ENCODE results near the gene C19orf25.

Gene C19orf25

DNA sequence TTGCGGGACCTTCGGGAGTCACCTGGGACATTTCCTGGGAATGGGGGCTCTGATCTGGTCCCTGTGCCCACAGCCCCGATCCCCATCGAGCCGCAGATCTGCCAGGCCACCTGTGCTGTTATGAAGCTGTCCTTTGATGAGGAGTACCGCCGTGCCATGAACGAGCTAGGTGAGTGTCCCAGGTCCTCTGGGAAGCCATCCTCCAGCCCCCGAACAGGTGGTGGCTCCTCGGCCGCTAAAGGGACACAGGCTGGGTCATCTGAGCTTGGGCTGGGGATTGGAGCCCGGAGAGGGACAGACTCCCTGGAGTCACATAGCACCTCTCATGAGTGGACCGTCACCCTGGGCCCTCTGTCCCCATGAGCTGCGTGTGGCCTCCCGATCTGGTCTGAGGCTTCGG, 21.1 kb downstream of the C19orf25 start:
- H3K4me1 Mint-ChIP-seq: peaks cover 9% of the 10 kb centered on the region
- no peaks in the 10 kb centered on the region for H3K36me3 Mint-ChIP-seq (ENCODE audit: low read depth)
- no peak overlapping the region for H3K27ac Mint-ChIP-seq
- no peak for DNase-seq
- no peaks in the 10 kb centered on the region for H3K9me3 Mint-ChIP-seq
- H3K4me3 Mint-ChIP-seq: no peak overlapping the region
- peaks cover 37% of the 10 kb centered on the region for H3K27me3 Mint-ChIP-seq
- ATAC-seq: no peak

DNA sequence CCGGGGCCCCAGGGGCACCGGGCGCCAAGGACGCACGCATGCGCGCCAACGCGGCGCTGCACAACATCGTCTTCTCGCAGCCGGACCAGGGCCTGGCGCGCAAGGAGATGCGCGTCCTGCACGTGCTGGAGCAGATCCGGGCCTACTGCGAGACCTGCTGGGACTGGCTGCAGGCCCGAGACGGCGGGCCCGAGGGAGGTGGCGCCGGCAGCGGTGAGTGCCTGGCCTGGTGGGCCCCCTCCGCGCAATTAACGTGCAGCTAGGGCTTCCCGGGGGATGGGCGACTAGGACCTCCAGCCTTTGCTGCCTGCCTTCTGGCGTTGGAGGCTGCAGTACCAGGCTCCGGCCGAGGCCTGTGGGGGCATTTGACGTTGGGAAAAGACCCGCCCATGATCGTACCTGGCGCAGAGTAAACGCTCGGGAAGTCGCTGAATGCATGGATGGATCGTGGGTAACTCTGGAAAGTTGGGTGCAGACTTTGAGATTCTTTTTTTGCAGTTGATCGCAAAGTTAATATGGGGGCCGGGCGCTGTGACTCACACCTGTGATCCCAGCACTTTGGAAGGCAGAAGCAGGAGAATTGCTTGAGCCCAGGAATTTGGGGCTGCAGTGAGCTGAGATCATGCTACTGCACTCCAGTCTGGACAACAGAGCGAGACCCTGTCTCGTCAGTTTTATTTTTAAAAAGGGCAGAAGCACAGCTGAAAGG, 21.8 kb downstream of the C19orf25 start:
- Mint-ChIP-seq H3K9me3 (no peaks in the 10 kb centered on the region), H3K36me3 (ENCODE audit: low read depth) (no peaks in the 10 kb centered on the region), H3K4me1 (peaks cover 9% of the 10 kb centered on the region), H3K4me3 (no peak overlapping the region), H3K27me3 (peaks cover 43% of the 10 kb centered on the region), H3K27ac (no peak overlapping the region)
- DNase-seq (no peak), ATAC-seq (no peak)

DNA sequence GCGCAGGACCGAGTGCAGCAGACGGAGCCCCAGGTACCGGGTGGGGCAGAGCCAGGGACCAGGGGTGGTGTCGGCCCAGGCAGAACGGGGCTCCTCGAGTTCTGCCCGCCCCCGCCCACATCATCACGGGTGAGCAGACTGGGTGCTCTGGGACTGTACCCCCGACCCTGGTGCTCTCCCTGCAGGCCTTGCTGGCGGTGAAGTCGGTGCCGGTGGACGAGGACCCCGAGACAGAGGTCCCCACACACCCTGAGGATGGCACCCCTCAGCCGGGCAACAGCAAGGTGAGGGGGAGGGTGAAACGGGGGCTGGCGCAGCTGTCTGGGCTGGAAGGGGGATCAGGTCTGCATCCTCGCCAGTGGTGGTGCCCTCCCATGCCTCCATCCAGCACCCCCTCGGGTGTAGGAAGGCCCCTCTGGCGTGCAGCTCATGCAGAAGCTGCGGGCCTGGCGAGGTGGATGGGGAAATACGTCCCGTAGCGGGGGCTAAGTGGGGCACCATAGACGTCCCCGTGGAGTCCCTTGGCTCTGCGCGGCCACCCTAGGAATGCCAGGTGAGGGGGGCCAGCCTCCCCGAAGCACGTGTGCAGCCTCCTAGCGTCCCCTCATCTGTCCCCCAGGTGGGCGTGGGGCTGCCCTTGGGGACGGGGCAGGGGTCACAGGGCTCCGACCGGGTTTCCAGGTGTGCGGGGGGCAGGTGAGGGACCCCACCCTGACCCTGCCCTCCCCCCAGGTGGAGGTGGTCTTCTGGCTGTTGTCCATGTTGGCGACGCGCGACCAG, 22.7 kb downstream of the C19orf25 start:
- Mint-ChIP-seq H3K36me3 (ENCODE audit: low read depth) (no peaks in the 10 kb centered on the region), H3K4me1 (peaks cover 9% of the 10 kb centered on the region), H3K27me3 (peaks cover 44% of the 10 kb centered on the region), H3K9me3 (no peaks in the 10 kb centered on the region), H3K4me3 (no peak overlapping the region), H3K27ac (no peak overlapping the region)
- ATAC-seq: no peak
- no peak for DNase-seq

DNA sequence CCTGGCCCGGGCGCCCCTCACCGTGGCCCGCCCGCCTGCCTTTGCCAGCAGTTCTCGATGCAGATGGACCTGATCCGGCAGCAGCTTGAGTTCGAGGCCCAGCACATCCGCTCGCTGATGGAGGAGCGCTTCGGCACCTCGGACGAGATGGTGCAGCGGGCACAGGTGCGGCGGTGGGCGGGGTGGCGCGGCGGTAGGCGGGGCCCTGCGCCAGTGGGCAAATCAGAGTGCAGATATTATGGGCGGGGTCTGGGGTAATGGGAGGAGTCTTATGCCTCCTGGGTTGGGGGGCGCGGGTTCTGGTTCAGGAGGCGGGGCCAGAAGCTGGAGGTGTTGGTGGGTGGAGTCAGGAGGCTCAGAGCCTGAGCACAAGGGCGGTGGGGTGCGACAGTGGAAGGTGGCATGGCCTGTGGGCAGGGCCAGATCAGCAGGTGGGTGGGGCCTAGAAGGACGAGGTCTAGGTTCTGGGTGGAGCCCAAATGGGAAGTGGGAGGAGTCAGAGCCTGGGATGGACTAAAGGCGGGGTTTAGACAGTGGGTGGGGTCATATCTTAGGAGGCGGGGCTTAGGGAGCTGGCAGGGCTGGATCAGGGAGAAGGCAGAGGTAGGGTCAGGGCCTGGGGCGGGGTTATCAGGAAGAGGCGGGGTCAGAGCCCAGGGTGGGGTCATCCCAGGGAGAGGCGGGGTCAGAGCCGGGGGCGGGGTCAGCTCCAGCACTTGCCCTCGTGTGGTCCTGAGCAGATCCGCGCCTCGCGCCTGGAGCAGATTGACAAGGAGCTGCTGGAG, 23.5 kb downstream of the C19orf25 start:
- Mint-ChIP-seq H3K27ac (no peak overlapping the region), H3K27me3 (peaks cover 51% of the 10 kb centered on the region), H3K4me1 (peaks cover 12% of the 10 kb centered on the region), H3K36me3 (ENCODE audit: low read depth) (no peaks in the 10 kb centered on the region), H3K4me3 (no peak overlapping the region), H3K9me3 (no peaks in the 10 kb centered on the region)
- ATAC-seq: peak; percentile 58
- DNase-seq: peak; percentile 60

DNA sequence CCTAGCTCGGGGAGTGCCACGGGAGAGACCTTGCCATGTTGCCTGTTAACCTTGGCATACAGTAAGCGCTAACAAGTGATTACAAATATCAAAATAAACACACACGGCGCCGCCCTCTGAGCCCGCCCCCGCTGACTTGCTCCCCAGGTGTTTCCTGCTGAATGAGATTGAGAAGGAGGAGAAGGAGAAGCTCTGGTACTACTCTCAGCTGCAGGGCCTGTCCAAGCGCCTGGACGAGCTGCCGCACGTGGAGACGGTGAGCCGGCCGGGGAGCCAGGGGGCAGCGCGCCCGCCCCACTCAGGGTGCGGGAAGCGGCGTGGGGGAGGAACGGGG, 24.0 kb downstream of the C19orf25 start:
- DNase-seq (no peak), ATAC-seq (no peak)
- Mint-ChIP-seq H3K9me3 (no peaks in the 10 kb centered on the region), H3K27me3 (peaks cover 54% of the 10 kb centered on the region), H3K4me3 (no peak overlapping the region), H3K4me1 (peaks cover 12% of the 10 kb centered on the region), H3K36me3 (ENCODE audit: low read depth) (no peaks in the 10 kb centered on the region), H3K27ac (no peak overlapping the region)

DNA sequence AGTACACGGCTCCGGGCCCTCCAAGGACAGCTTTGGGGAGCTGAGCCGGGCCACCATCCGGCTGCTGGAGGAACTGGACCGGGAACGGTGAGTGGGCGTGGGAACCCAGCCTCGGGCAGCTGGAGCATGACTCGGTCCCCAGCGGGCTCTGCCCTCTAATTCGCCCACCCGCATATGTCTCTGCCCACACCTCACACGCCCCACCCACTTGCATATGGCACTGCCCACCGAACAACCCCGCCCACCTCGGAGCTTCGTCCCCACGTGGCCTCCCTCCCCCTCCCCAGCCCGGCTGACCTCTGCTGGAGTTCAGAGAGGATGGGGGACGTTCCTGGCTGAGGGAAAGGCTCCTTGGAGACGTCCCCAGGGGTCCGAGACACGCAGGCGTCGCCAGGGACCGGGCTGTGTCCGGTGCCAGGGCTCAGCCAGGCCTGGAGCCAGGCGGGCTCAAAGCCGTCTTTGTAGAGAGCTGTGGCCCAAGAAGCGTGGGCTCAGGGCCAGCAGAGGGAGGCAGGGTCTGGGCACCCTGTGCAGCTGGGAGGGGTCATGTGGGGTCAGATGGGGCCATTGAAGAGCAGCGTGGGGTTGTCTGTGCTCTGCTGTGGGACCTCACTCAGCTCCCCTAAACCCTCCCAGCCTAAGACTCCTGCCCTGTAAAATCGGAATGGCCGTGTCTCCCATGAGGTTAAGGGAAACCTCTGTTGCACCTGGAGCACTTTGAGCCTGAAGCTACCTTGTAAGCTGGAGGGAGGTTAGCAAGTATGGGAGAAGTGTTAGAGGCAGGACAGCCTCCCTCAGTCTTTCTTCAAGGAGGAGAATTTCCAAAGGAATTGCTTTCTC, 25.3 kb downstream of the C19orf25 start:
- H3K36me3 Mint-ChIP-seq (ENCODE audit: low read depth): no peaks in the 10 kb centered on the region
- peaks cover 59% of the 10 kb centered on the region for H3K27me3 Mint-ChIP-seq
- H3K9me3 Mint-ChIP-seq: no peaks in the 10 kb centered on the region
- peaks cover 13% of the 10 kb centered on the region for H3K4me1 Mint-ChIP-seq
- DNase-seq (no peak), ATAC-seq (no peak)
- no peak overlapping the region for H3K4me3 Mint-ChIP-seq
- no peak overlapping the region for H3K27ac Mint-ChIP-seq

DNA sequence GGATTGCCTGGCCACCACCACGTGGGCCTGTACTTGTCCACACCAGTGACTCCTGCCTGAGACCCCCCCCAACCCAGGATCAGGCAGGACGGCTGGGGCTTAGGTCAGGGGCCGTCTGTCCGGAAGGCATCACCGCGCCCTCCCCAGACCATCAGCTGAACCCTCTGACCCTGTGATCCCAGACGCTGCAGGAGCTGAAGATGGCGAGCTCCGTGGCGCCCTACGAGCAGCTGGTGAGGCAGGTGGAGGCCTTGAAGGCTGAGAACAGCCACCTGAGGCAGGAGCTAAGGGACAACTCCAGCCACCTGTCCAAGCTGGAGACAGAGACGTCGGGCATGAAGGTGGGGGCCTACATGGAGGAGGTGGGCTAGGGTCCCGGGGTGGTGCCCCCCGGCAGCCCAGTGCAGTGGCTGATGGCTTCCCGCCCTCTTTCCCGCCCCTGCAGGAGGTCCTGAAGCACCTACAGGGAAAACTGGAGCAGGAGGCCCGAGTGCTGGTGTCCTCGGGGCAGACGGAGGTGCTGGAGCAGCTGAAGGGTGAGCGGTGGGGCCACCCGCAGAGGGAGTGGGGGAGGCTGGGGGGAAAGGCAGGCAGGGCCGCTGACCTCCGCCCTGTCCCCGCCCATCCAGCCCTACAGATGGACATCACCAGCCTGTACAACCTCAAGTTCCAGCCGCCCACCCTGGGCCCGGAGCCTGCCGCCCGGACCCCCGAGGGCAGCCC, 26.1 kb downstream of the C19orf25 start:
- H3K27me3 Mint-ChIP-seq: peaks cover 60% of the 10 kb centered on the region
- DNase-seq (no peak), ATAC-seq (no peak)
- H3K4me1 Mint-ChIP-seq: peaks cover 13% of the 10 kb centered on the region
- no peak overlapping the region for H3K4me3 Mint-ChIP-seq
- no peak overlapping the region for H3K27ac Mint-ChIP-seq
- no peaks in the 10 kb centered on the region for H3K9me3 Mint-ChIP-seq
- no peaks in the 10 kb centered on the region for H3K36me3 Mint-ChIP-seq (ENCODE audit: low read depth)

DNA sequence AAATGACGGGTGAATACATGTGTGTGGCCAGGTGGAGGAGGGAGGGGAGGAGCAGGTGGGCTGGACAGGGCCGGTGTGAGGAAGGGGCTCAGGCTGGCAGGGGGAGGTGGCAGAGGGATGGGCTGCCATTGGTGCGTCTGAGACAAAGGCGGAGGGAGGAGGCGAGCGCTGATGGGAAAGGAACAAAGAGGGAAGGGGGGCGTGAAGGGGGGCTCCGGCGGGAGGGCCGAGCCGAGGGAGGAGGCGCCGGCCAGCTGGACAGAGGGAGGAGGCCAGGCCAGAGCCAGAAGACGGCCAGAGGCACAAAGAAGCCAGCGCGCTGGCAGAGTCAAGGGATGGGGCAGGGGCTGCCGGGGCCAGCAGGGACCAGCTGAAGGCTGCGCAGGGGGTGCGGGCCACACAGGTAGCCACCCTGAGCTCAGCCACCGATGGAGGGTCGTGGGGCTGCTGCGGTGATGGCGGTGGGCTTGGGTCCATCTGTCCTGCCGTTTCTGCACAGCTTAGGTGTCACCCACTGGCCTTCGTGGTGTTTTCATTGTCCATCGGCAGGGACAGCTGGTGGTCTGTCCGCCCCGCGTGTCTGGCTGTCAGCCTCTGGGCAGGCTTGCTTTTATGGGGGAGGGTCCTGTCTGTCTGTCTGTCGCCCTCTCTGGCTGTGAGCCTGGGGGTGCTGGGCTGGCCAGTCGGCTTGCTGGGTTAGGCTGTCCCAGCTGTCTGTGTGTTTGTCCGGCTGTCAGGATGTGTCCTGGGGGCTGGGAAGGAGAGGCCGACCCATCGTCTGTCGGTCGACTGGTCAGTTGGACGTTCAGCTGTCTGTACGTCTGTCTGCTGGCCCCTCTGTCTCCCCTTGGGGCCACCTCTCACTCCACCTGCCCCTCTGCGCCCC, 26.9 kb downstream of the C19orf25 start:
- no peaks in the 10 kb centered on the region for H3K9me3 Mint-ChIP-seq
- no peak overlapping the region for H3K27ac Mint-ChIP-seq
- peaks cover 62% of the 10 kb centered on the region for H3K27me3 Mint-ChIP-seq
- DNase-seq: no peak
- no peak for ATAC-seq
- peaks cover 13% of the 10 kb centered on the region for H3K4me1 Mint-ChIP-seq
- no peaks in the 10 kb centered on the region for H3K36me3 Mint-ChIP-seq (ENCODE audit: low read depth)
- no peak overlapping the region for H3K4me3 Mint-ChIP-seq

DNA sequence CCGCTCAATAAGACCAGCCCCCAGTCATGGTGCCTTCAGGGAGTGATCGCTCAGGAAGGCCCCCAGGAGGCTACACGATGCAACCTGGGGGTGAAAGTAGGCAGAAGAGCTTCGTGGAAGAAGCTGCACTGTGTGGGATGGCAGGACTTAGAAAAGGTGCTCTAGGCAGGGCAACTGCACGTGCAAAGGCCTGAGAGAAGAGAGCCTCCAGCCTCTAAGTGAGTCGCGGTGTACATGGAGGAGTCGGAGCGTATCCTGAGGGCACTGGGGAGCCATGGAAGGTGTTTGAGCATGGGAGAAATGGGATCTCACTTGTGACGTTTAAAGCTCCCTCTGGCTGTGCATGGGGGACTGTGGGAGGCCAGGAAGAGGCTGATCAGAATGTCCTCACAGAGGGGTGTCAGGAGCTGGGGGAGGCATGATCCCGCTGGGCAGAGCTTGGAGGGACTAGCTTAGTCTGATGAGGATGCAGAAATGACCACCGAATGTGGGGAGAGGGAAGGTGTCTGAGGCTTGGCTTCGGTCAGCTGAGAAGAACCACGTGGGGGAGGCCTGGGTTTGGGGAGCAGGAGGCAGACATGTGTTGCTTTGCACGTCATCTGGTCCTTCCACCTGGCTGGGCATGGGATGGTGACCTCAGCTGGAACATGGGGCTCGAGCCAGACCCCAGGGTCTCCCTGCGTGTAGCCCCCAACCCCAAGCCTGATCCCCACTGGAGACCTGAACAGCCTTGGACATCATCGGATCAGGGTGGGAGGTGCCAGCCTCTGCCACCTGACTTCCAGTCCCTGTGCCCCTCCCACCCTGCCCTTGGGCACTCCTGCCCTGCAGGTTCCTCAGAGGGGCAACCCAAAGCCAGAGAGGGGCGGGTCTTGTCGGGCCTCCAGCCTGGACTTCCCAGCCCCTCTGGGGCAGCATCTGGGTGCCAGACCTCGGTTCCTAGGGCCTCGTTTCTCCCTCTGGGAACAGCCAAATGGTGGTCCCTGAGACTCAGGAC, 28.0 kb downstream of the C19orf25 start:
- Mint-ChIP-seq H3K36me3 (ENCODE audit: low read depth) (no peaks in the 10 kb centered on the region), H3K4me1 (peaks cover 13% of the 10 kb centered on the region), H3K27me3 (peaks cover 65% of the 10 kb centered on the region), H3K9me3 (no peaks in the 10 kb centered on the region), H3K4me3 (no peak overlapping the region), H3K27ac (no peak overlapping the region)
- ATAC-seq: no peak
- no peak for DNase-seq

DNA sequence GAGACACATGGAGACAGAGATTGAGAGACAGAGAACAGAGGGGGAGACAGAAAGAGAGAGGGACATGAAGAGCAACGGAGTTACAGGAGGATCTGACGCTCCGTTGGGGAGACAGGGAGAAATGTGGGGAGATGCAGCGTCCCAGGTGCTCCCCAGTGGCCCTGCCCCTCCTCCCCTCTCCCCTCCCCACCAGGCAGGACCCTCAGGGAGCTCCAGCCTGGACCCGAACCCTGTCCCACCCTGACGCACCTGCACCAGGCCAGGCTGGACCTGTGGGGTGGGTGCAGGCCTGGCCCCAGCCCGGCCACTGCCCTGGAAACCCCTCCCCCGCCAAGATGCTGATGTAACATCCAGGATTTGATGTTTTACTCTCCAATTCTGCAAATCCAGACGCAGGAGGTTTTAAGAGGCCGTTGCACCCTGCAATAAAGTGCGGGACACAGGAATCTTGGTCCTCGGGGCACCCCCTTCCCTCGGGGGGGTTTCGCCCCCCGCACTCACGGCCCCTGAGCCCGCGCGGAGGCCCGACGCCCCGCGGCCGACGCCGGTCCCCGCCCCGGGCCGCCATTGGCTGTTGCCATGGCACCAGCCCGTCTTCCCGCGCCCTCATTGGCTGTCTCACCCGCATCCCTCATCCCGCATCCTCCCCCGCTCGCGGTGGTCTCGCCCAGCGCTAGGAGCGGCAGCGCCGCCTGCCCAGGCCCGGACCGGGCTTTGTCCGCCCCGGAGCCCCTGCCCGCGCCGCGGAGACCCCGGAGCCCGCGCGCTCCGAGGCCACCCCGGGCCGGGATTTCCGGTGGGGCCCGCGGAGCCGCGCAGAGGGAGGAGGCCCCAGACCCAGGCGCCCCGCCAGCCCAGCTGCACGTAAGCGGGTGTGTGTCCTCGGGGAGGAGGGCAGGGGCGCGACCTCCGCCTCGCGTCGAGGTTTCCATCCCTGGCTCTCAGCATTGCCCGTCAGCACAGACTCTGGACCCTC, 29.3 kb downstream of the C19orf25 start, which contains the start of gene APC2:
TSS of gene APC2 (plus strand) at position 655 of the 976 bp plus-strand sequence. CDS start 2,881 bp downstream, outside the sequence.
- Mint-ChIP-seq H3K4me3 (peak within 1 kb of the TSS; percentile 22), H3K27me3 (peaks cover 56% of the 10 kb centered on the region), H3K9me3 (no peaks in the 10 kb centered on the region), H3K36me3 (ENCODE audit: low read depth) (no peaks in the 10 kb centered on the region), H3K27ac (no peak within 1 kb of the TSS), H3K4me1 (peaks cover 12% of the 10 kb centered on the region)
- DNase-seq (peak; percentile 38), ATAC-seq (no peak)

DNA sequence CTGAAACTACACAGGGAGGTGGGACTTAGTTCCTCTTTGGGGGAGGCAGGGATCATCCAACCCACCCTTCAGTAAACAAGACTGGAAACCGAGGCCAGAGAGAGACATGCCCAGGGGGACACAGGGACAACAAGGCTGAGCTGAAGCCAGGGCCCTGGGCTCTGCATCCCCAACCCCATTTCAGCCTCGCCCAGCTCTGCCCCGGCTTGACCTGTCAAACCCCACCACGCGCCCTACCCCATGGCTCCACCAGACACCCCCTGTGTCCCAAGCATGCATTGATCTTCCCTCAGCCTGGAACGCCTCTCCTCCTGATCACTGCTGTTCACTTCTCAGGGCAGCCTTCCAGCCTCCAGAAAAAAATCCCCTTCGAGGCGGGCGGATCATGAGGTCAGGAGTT, 31.1 kb downstream of the C19orf25 start:
- Mint-ChIP-seq H3K4me1 (peaks cover 10% of the 10 kb centered on the region), H3K36me3 (ENCODE audit: low read depth) (no peaks in the 10 kb centered on the region), H3K27ac (no peak overlapping the region), H3K27me3 (peaks cover 44% of the 10 kb centered on the region), H3K9me3 (no peaks in the 10 kb centered on the region), H3K4me3 (no peak overlapping the region)
- ATAC-seq (no peak), DNase-seq (no peak)

Measured in activated naive CD8-positive, alpha-beta T cell treated with anti-CD3 and anti-CD28 coated beads, Interleukin-2, amount 50 U/mL, for 24 hours (primary cell).